Transverse colon (tissue), 4 donors: ENCODE data around the gene CYP46A1.

Source experiments
- CTCF ChIP-seq, 5 experiments: fragments of 200-600 bp in 3 of 5; fragments of 450-650 bp in 2 of 5; sonication (generic) in 3 of 5; IDR thresholded peaks; 1 replicate in 2 of 5; 2 replicates in 3 of 5; pipeline ENCODE4 v1.5.1; 2016 to 2017; ENCODE audit warnings: antibody characterized with exemption in 5 of 5, inconsistent platforms in 3 of 5, mild to moderate bottlenecking in 2 of 5, moderate library complexity in 1 of 5
- EP300 ChIP-seq: sonication (generic); formaldehyde crosslinking; IDR thresholded peaks from one replicate; pipeline ENCODE4 v1.6.1; 2017; ENCODE audit warnings: antibody characterized with exemption, low read depth
- POLR2A ChIP-seq: fragments of 450-650 bp; IDR thresholded peaks from one replicate; pipeline ENCODE4 v1.6.1; 2016; ENCODE audit warnings: antibody characterized with exemption, mild to moderate bottlenecking, moderate library complexity
- POLR2AphosphoS5 ChIP-seq, 3 donors: sonication (generic); formaldehyde crosslinking; IDR thresholded peaks; one replicate each; pipeline ENCODE4 v1.6.1; 2016; ENCODE audit warnings: antibody characterized with exemption in 3 of 3

GRCh38 chr14:99690636-99691035, 6.5 kb downstream of the CYP46A1 start:
- TF ChIP-seq POLR2A (no peak), EP300 (no peak), CTCF (IDR thresholded peaks at IDR 0.05) (no peak), POLR2AphosphoS5 (IDR thresholded peaks at IDR 0.05) (no peak)
